Measurements from ENCODE around the gene SPECC1. TPM values are rescaled to one million over a fixed set of nuclear protein-coding genes. Genes with fewer than 3 reads are reported as not detected.

SPECC1 gene
- total and polyA plus RNA-seq, 9 of the 15 experiments (the other 6 are each of a cell fraction or from before 2014, with no cell fraction given), result 2.4 to 19.6 (median 14.7) TPM

GRCh38 chr17:20133517-20133916 is 124.4 kb downstream of the SPECC1 start:
- H3K9ac ChIP-seq (ENCODE audit: insufficient read depth in 1 of 2, low read depth in 2 of 2, low read length in 2 of 2), result no peak overlapping the region

More at GRCh38 chr17:20133517-20133916, 124.4 kb downstream of the SPECC1 start:
- intact Hi-C loops (cut with micrococcal nuclease) (no loop called here), in situ Hi-C loops (cut with MboI) (no loop called here)
- TF ChIP-seq ZNF589 (CRISPR knock-in tag; IDR thresholded peaks at IDR 0.05; ENCODE audit: low read depth) (no peak), FOXM1 (IDR thresholded peaks at IDR 0.05; ENCODE audit: low read depth) (no peak), FOXM1 (CRISPR knock-in tag; IDR thresholded peaks at IDR 0.05; ENCODE audit: low read depth) (no peak), FIP1L1 (IDR thresholded peaks at IDR 0.05; ENCODE audit: low read depth, low read length, poor library complexity, severe bottlenecking) (no peak), RBM17 (IDR thresholded peaks at IDR 0.05; ENCODE audit: borderline replicate concordance, low read depth, low read length) (no peak), ZNF174 (CRISPR knock-in tag; IDR thresholded peaks at IDR 0.05) (no peak), NR2F6 (CRISPR knock-in tag; IDR thresholded peaks at IDR 0.05) (no peak), RFX1 (IDR thresholded peaks at IDR 0.05) (no peak), ZNF121 (CRISPR knock-in tag; conservative IDR thresholded peaks at IDR 0.05) (no peak), ZNF431 (CRISPR knock-in tag; IDR thresholded peaks at IDR 0.05) (no peak), ELF1 (tag; IDR thresholded peaks at IDR 0.05) (no peak), TARDBP (IDR thresholded peaks at IDR 0.05) (no peak), CBFA2T2 (conservative IDR thresholded peaks at IDR 0.05) (no peak)
- TF ChIP-seq, protein P1, sequence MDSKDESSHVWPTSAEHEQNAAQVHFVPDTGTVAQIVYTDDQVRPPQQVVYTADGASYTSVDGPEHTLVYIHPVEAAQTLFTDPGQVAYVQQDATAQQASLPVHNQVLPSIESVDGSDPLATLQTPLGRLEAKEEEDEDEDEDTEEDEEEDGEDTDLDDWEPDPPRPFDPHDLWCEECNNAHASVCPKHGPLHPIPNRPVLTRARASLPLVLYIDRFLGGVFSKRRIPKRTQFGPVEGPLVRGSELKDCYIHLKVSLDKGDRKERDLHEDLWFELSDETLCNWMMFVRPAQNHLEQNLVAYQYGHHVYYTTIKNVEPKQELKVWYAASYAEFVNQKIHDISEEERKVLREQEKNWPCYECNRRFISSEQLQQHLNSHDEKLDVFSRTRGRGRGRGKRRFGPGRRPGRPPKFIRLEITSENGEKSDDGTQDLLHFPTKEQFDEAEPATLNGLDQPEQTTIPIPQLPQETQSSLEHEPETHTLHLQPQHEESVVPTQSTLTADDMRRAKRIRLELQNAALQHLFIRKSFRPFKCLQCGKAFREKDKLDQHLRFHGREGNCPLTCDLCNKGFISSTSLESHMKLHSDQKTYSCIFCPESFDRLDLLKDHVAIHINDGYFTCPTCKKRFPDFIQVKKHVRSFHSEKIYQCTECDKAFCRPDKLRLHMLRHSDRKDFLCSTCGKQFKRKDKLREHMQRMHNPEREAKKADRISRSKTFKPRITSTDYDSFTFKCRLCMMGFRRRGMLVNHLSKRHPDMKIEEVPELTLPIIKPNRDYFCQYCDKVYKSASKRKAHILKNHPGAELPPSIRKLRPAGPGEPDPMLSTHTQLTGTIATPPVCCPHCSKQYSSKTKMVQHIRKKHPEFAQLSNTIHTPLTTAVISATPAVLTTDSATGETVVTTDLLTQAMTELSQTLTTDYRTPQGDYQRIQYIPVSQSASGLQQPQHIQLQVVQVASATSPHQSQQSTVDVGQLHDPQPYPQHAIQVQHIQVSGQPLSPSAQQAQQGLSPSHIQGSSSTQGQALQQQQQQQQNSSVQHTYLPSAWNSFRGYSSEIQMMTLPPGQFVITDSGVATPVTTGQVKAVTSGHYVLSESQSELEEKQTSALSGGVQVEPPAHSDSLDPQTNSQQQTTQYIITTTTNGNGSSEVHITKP (IDR thresholded peaks at IDR 0.05; ENCODE audit: partially characterized antibody), result no peak
- TF ChIP-seq, protein P2, sequence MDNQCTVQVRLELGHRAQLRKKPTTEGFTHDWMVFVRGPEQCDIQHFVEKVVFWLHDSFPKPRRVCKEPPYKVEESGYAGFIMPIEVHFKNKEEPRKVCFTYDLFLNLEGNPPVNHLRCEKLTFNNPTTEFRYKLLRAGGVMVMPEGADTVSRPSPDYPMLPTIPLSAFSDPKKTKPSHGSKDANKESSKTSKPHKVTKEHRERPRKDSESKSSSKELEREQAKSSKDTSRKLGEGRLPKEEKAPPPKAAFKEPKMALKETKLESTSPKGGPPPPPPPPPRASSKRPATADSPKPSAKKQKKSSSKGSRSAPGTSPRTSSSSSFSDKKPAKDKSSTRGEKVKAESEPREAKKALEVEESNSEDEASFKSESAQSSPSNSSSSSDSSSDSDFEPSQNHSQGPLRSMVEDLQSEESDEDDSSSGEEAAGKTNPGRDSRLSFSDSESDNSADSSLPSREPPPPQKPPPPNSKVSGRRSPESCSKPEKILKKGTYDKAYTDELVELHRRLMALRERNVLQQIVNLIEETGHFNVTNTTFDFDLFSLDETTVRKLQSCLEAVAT (IDR thresholded peaks at IDR 0.05), result no peak
- TF ChIP-seq, protein P3, sequence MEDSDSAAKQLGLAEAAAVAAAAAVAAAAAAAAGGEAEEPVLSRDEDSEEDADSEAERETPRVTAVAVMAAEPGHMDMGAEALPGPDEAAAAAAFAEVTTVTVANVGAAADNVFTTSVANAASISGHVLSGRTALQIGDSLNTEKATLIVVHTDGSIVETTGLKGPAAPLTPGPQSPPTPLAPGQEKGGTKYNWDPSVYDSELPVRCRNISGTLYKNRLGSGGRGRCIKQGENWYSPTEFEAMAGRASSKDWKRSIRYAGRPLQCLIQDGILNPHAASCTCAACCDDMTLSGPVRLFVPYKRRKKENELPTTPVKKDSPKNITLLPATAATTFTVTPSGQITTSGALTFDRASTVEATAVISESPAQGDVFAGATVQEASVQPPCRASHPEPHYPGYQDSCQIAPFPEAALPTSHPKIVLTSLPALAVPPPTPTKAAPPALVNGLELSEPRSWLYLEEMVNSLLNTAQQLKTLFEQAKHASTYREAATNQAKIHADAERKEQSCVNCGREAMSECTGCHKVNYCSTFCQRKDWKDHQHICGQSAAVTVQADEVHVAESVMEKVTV (CRISPR knock-in tag; IDR thresholded peaks at IDR 0.05), result no peak
- no peak for ATAC-seq
- no peaks in the 10 kb centered on the region for H3K79me2 ChIP-seq (ENCODE audit: control insufficient read depth, insufficient read depth, low read length)
- no peak overlapping the region for H2AFZ ChIP-seq (ENCODE audit: low read depth, low read length)
- H3K9me3 ChIP-seq (replicated peaks; ENCODE audit: control insufficient read depth, insufficient read depth, low read depth, low read length), result no peaks in the 10 kb centered on the region
- 73% methylated on average over 5 of the region's 5 CpGs for WGBS (ENCODE audit: insufficient coverage, low coverage, missing lambda C conversion rate)
- FAIRE-seq, result no peak
- CTCF ChIA-PET (ENCODE audit: low intra/inter-chr PET ratio), result no interaction called here
- H3K4me3 ChIP-seq, result no peak overlapping the region
- no peak overlapping the region for H3K27ac ChIP-seq (ENCODE audit: extremely low read depth, low read depth, low read length)
- H3K4me1 ChIP-seq (replicated peaks in 1 of 2; ENCODE audit: control insufficient read depth in 2 of 2, insufficient read depth in 2 of 2, low read length in 2 of 2), result no peaks in the 10 kb centered on the region
- POLR2A ChIA-PET, result no interaction called here
- H3K4me2 ChIP-seq (ENCODE audit: insufficient read depth, low read length), result no peak overlapping the region
- H3K9me1 ChIP-seq (ENCODE audit: control insufficient read depth, insufficient read depth, low read length), result no peaks in the 10 kb centered on the region
- no TSS peak for BruUV-seq (replicated peaks)
- H4K20me1 ChIP-seq (replicated peaks; ENCODE audit: control insufficient read depth, insufficient read depth, low read length), result no peaks in the 10 kb centered on the region
- no peak for DNase-seq (ENCODE audit: extremely low read depth in 1 of 4, low spot score in 3 of 4)
- H3K36me3 ChIP-seq (ENCODE audit: control insufficient read depth, insufficient read depth, low read length), result no peaks in the 10 kb centered on the region
- H3K27me3 ChIP-seq (ENCODE audit: control insufficient read depth in 2 of 2, insufficient read depth in 2 of 2, low read length in 2 of 2), result no peaks in the 10 kb centered on the region
